PC-3 (cell line): Measurements from ENCODE around the gene COMT. TPM values are rescaled to one million over a fixed set of nuclear protein-coding genes. Genes with fewer than 3 reads are reported as not detected.

Source experiments
- ATAC-seq: fragments of 200-7000 bp; cut with Tn5 transposase; 2 replicates; pipeline ENCODE4 v1.9.1; 2020; ENCODE audit warnings: mild to moderate bottlenecking, moderate library complexity
- BruUV-seq: library from RNA; stranded (reverse); fragments of 400-500 nt; replicated peaks from 2 replicates; lab custom pipeline; 2021; lab: Mats Ljungman, UMichigan
- CTCF ChIA-PET: fragments of 300-600 bp; sonication (Branson Sonifier 250); formaldehyde crosslinking; loops from one replicate; lab custom pipeline; 2022; ENCODE audit warnings: antibody characterized with exemption; lab: Charles Lee
- POLR2A ChIA-PET: fragments of 300-600 bp; sonication (Branson Sonifier 250); formaldehyde crosslinking; loops from one replicate; lab custom pipeline; 2022; ENCODE audit warnings: antibody characterized with exemption; ENCODE audit not compliant: unreplicated experiment; lab: Charles Lee
- DNase-seq: peaks from one replicate; pipeline ENCODE4 v3.0.0-alpha.2; 2015
- H2AFZ ChIP-seq: fragments of 300-600 bp; sonication (generic); 2 replicates; pipeline ENCODE4 v1.6.0; 2016; ENCODE audit warnings: antibody characterized with exemption, low read length
- H3F3A ChIP-seq: fragments of 300-600 bp; sonication (generic); one replicate; pipeline ENCODE4 v1.6.0; 2017; ENCODE audit warnings: antibody characterized with exemption, low read length, control low read depth, mild to moderate bottlenecking; ENCODE audit not compliant: unreplicated experiment
- H3K27ac ChIP-seq: fragments of 300-600 bp; sonication (generic); 2 replicates; pipeline ENCODE4 v1.5.1; 2016; ENCODE audit warnings: mild to moderate bottlenecking, low read length
- H3K27me3 ChIP-seq: fragments of 300-600 bp; sonication (generic); 2 replicates; pipeline ENCODE4 v1.6.1; 2016; ENCODE audit warnings: low read length, mixed read lengths
- H3K36me3 ChIP-seq: fragments of 300-600 bp; sonication (generic); 2 replicates; pipeline ENCODE4 v1.6.1; 2016; ENCODE audit warnings: low read depth, mixed run types, low read length, mixed read lengths
- H3K4me1 ChIP-seq: fragments of 300-600 bp; sonication (generic); 2 replicates; pipeline ENCODE4 v1.5.1; 2016; ENCODE audit warnings: low read length; ENCODE audit not compliant: insufficient read depth
- H3K4me2 ChIP-seq: fragments of 300-600 bp; sonication (generic); 2 replicates; pipeline ENCODE4 v1.6.0; 2016; ENCODE audit warnings: low read length
- H3K4me3 ChIP-seq: fragments of 300-600 bp; sonication (generic); 2 replicates; pipeline ENCODE4 v1.5.1; 2016; ENCODE audit warnings: mild to moderate bottlenecking, low read length, mixed read lengths
- H3K79me2 ChIP-seq: fragments of 300-600 bp; sonication (generic); 2 replicates; pipeline ENCODE4 v1.6.1; 2017; ENCODE audit warnings: low read length, mixed read lengths
- H3K9ac ChIP-seq: fragments of 300-600 bp; sonication (generic); 2 replicates; pipeline ENCODE4 v1.6.0; 2016; ENCODE audit warnings: mild to moderate bottlenecking, low read length
- H3K9me2 ChIP-seq: fragments of 300-600 bp; sonication (generic); replicated peaks from 2 replicates; pipeline ENCODE4 v1.6.1; 2016; ENCODE audit warnings: mixed run types, low read length, mixed read lengths
- H3K9me3 ChIP-seq: fragments of 300-600 bp; sonication (generic); 2 replicates; pipeline ENCODE4 v1.6.1; 2016; ENCODE audit warnings: low read length, mixed read lengths
- H4K20me1 ChIP-seq: fragments of 300-600 bp; sonication (generic); 2 replicates; pipeline ENCODE4 v1.6.1; 2016; ENCODE audit warnings: low read length, mixed read lengths
- CTCF ChIP-seq: fragments of 300-600 bp; sonication (generic); conservative IDR thresholded peaks from 2 replicates; pipeline ENCODE4 v1.5.1; 2017; ENCODE audit warnings: antibody characterized with exemption, low read depth, mild to moderate bottlenecking, low read length
- EZH2 ChIP-seq: fragments of 300-600 bp; sonication (generic); IDR thresholded peaks from one replicate; pipeline ENCODE4 v1.6.1; 2017; ENCODE audit warnings: antibody characterized with exemption, mild to moderate bottlenecking, low read length; ENCODE audit not compliant: unreplicated experiment
- EZH2phosphoT487 ChIP-seq: fragments of 300-600 bp; sonication (generic); IDR thresholded peaks from 2 replicates; pipeline ENCODE4 v1.6.1; 2018; ENCODE audit warnings: mild to moderate bottlenecking, antibody characterized with exemption, low read length, borderline replicate concordance
- intact Hi-C: fragments of 100-400 bp; cut with micrococcal nuclease; formaldehyde crosslinking; loops from 2 replicates; pipeline ENCODE4 v1.9.0; 2023
- total RNA-seq: library from RNA; depleted of rRNA; stranded (reverse); fragments of >200 nt; gene quantifications from 2 replicates; pipeline ENCODE4 v1.2.3, GENCODE V29; 2014

The COMT gene
- total RNA-seq, 1 experiment from 2014 or later = 204 TPM

- H3K4me3 ChIP-seq = no peak overlapping the region
- H3F3A ChIP-seq = no peaks in the 10 kb centered on the region
- no peaks in the 10 kb centered on the region for H3K79me2 ChIP-seq
- no peaks in the 10 kb centered on the region for H3K9me2 ChIP-seq
- H3K27me3 ChIP-seq = no peaks in the 10 kb centered on the region
- no peaks in the 10 kb centered on the region for H4K20me1 ChIP-seq
- no peaks in the 10 kb centered on the region for H3K4me1 ChIP-seq
- no peak overlapping the region for H3K9ac ChIP-seq
- H3K4me2 ChIP-seq = no peak overlapping the region
- TF ChIP-seq CTCF (no peak), EZH2 (no peak), EZH2phosphoT487 (no peak)
- DNase-seq = no peak
- ChIA-PET POLR2A (no interaction called here), CTCF (no interaction called here)
- H3K27ac ChIP-seq = no peak overlapping the region
- H3K36me3 ChIP-seq = no peaks in the 10 kb centered on the region
- BruUV-seq = no TSS peak
- no peaks in the 10 kb centered on the region for H3K9me3 ChIP-seq
- no peak overlapping the region for H2AFZ ChIP-seq
- ATAC-seq = no peak
- intact Hi-C loops = no loop called here
These were observed 38.1 kb upstream of the COMT start for GRCh38 chr22:19903513-19903912.

GRCh38 chr22:19904174-19904856, 37.3 kb upstream of the COMT start:
- Histone ChIP-seq H3K9me3 (no peaks in the 10 kb centered on the region), H4K20me1 (no peaks in the 10 kb centered on the region), H3K79me2 (no peaks in the 10 kb centered on the region), H3K27me3 (no peaks in the 10 kb centered on the region), H3K36me3 (no peaks in the 10 kb centered on the region), H3K27ac (no peak overlapping the region), H3K4me2 (no peak overlapping the region), H3K4me3 (no peak overlapping the region), H2AFZ (no peak overlapping the region), H3F3A (no peaks in the 10 kb centered on the region), H3K9me2 (no peaks in the 10 kb centered on the region), H3K4me1 (no peaks in the 10 kb centered on the region), H3K9ac (no peak overlapping the region)
- ATAC-seq = no peak
- TF ChIP-seq EZH2phosphoT487 = no peak
- no peak for TF ChIP-seq CTCF
- no peak for TF ChIP-seq EZH2
- POLR2A ChIA-PET = no interaction called here
- no peak for DNase-seq
- CTCF ChIA-PET = no interaction called here
- intact Hi-C loops = no loop called here
- BruUV-seq = no TSS peak

- no TSS peak for BruUV-seq
- H3K36me3 ChIP-seq = no peaks in the 10 kb centered on the region
- ChIA-PET CTCF (no interaction called here), POLR2A (no interaction called here)
- H3K9ac ChIP-seq = no peak overlapping the region
- no peaks in the 10 kb centered on the region for H4K20me1 ChIP-seq
- H3K9me3 ChIP-seq = no peaks in the 10 kb centered on the region
- H2AFZ ChIP-seq = no peak overlapping the region
- H3K4me2 ChIP-seq = no peak overlapping the region
- ATAC-seq (no peak), DNase-seq (no peak)
- no peaks in the 10 kb centered on the region for H3K27me3 ChIP-seq
- H3K4me3 ChIP-seq = no peak overlapping the region
- H3K9me2 ChIP-seq = no peaks in the 10 kb centered on the region
- TF ChIP-seq CTCF (no peak), EZH2 (no peak), EZH2phosphoT487 (no peak)
- no peaks in the 10 kb centered on the region for H3K4me1 ChIP-seq
- intact Hi-C loops = no loop called here
- no peak overlapping the region for H3K27ac ChIP-seq
- no peaks in the 10 kb centered on the region for H3F3A ChIP-seq
- H3K79me2 ChIP-seq = no peaks in the 10 kb centered on the region
These were observed 36.6 kb upstream of the COMT start for GRCh38 chr22:19904935-19905334.
